Transverse colon (tissue), 4 donors: ENCODE measurements around the gene PELI3. TPM values are rescaled to one million over a fixed set of nuclear protein-coding genes. Genes with fewer than 3 reads are reported as not detected.

Source experiments
- DNase-seq: peaks from one replicate; pipeline ENCODE4 v3.0.0-alpha.2; 2019
- H3K27ac ChIP-seq, 4 donors: fragments of 200-600 bp; sonication (generic); 2 replicates each; pipeline ENCODE4 v1.5.1; 2016 to 2018; ENCODE audit warnings: inconsistent platforms in 4 of 4
- H3K27me3 ChIP-seq: fragments of 200-600 bp; sonication (generic); 2 replicates; pipeline ENCODE4 v1.5.1; 2017; ENCODE audit warnings: inconsistent platforms
- H3K36me3 ChIP-seq, 4 donors: fragments of 200-600 bp; sonication (generic); 2 replicates each; pipeline ENCODE4 v1.5.1; 2017 to 2019; ENCODE audit warnings: inconsistent platforms in 4 of 4
- H3K4me1 ChIP-seq, 4 donors: fragments of 200-600 bp; sonication (generic); 2 replicates each; pipeline ENCODE4 v1.5.1; 2017 to 2020; ENCODE audit warnings: inconsistent platforms in 4 of 4
- H3K4me3 ChIP-seq, 4 donors: fragments of 200-600 bp; sonication (generic); 1 replicate in 1 of 4; 2 replicates in 3 of 4; pipeline versions ENCODE4 v1.5.1 to v1.6.1; 2017 to 2019; ENCODE audit warnings: inconsistent platforms in 4 of 4
- H3K9me3 ChIP-seq, 2 donors: fragments of 200-600 bp; sonication (generic); 2 replicates each; pipeline ENCODE4 v1.5.1; 2017 to 2019; ENCODE audit warnings: inconsistent platforms in 2 of 2
- EP300 ChIP-seq: sonication (generic); formaldehyde crosslinking; IDR thresholded peaks from one replicate; pipeline ENCODE4 v1.6.1; 2017; ENCODE audit warnings: antibody characterized with exemption, low read depth
- POLR2A ChIP-seq: fragments of 450-650 bp; IDR thresholded peaks from one replicate; pipeline ENCODE4 v1.6.1; 2016; ENCODE audit warnings: antibody characterized with exemption, mild to moderate bottlenecking, moderate library complexity
- POLR2AphosphoS5 ChIP-seq, 3 donors: sonication (generic); formaldehyde crosslinking; IDR thresholded peaks; one replicate each; pipeline ENCODE4 v1.6.1; 2016; ENCODE audit warnings: antibody characterized with exemption in 3 of 3
- WGBS, 2 donors: methylation state at CpG; one replicate each; pipeline ENCODE4 v1.1.5; 2018; ENCODE audit warnings: low coverage in 1 of 2; 5-methylcytosine and 5-hydroxymethylcytosine counted together
- in situ Hi-C, 4 donors: fragments of 200-750 bp; cut with MboI; loops; one replicate each; pipeline versions ENCODE4 v1.15.0 to v1.15.1; 2017; ENCODE audit warnings: low sequenced_read_pairs in 3 of 4, low pct_ligation_motif_present in 1 of 4, low pct_unique_long_range_greater_than_20kb in 1 of 4
- intact Hi-C: fragments of 100-400 bp; cut with DNase I; formaldehyde crosslinking; loops from one replicate; pipeline ENCODE4 v1.15.1; 2023; ENCODE audit warnings: low total_unique reads
- total RNA-seq, 4 donors: library from RNA; depleted of rRNA; stranded (reverse); fragments of >200 nt; gene quantifications; one replicate each; pipeline ENCODE4 v1.1.0, GENCODE V29; 2016
- TF ChIP-seq, protein P1 (sequence below), 5 experiments: fragments of 200-600 bp in 3 of 5; fragments of 450-650 bp in 2 of 5; sonication (generic) in 3 of 5; IDR thresholded peaks; 1 replicate in 2 of 5; 2 replicates in 3 of 5; pipeline ENCODE4 v1.5.1; 2016 to 2017; ENCODE audit warnings: antibody characterized with exemption in 5 of 5, inconsistent platforms in 3 of 5, mild to moderate bottlenecking in 2 of 5, moderate library complexity in 1 of 5

PELI3 gene
- total RNA-seq, 4 donors from 2014 or later, result 1.2 to 14.2 (median 7.8) TPM

DNA sequence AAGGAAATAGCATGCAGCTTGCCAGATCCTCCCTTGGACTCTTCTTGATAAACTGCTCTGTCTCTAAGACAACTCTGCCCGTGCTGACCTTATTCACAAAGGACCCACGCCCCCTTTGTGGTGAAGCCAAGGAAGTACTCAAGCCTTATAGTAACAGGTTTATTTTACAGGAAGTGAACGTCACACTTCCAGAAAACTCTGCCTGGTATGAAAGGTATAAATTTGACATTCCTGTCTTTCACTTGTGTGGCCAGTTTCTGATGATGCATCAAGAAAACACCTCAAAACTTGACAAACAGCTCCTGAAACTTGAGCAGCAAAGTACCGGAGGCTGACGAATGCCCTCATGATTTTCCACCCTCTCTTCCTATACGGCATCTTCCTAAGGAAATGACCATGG is 12.5 kb upstream of the PELI3 start:
- 36 to 43% methylated on average over 3 to 6 of the region's 6 CpGs for WGBS, 2 donors
- no peak overlapping the region for H3K27ac ChIP-seq
- DNase-seq, result no peak

DNA sequence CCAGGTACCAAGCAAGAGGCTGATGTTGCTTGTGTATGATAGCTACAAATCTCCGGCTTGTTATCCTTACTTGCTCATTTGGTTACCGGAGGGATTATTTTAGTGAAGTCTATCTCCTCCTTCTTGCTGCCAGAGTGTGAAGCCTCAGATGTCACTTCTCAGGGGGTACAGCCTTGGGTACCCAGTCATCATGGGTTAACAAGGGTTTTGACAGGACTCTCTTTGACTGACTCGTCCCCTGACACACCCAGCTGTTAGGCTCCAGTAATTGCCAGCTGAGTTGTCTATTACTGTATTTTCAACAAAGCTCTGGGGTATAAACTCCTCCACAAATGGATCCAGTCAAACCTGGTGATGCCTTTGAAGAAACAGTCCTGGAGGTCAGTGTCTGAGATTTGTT is 11.9 kb upstream of the PELI3 start:
- Histone ChIP-seq H3K4me3 (no peak overlapping the region), H3K27me3 (no peaks in the 10 kb centered on the region), H3K4me1 (no peaks in the 10 kb centered on the region), H3K27ac (no peak overlapping the region), H3K9me3 (no peaks in the 10 kb centered on the region), H3K36me3 (no peaks in the 10 kb centered on the region)
- DNase-seq, result no peak
- in situ Hi-C loops (no loop called here), intact Hi-C loops (no loop called here)
- WGBS, 2 donors, result 26 to 54% methylated on average over 2 to 3 of the region's 3 CpGs
- TF ChIP-seq, protein P1, sequence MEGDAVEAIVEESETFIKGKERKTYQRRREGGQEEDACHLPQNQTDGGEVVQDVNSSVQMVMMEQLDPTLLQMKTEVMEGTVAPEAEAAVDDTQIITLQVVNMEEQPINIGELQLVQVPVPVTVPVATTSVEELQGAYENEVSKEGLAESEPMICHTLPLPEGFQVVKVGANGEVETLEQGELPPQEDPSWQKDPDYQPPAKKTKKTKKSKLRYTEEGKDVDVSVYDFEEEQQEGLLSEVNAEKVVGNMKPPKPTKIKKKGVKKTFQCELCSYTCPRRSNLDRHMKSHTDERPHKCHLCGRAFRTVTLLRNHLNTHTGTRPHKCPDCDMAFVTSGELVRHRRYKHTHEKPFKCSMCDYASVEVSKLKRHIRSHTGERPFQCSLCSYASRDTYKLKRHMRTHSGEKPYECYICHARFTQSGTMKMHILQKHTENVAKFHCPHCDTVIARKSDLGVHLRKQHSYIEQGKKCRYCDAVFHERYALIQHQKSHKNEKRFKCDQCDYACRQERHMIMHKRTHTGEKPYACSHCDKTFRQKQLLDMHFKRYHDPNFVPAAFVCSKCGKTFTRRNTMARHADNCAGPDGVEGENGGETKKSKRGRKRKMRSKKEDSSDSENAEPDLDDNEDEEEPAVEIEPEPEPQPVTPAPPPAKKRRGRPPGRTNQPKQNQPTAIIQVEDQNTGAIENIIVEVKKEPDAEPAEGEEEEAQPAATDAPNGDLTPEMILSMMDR (IDR thresholded peaks at IDR 0.05), result no peak
- TF ChIP-seq EP300 (no peak), POLR2AphosphoS5 (IDR thresholded peaks at IDR 0.05) (no peak), POLR2A (no peak)

More for the DNA sequence above, 12.5 kb upstream of the PELI3 start:
- TF ChIP-seq, protein P1 (IDR thresholded peaks at IDR 0.05), result no peak
- TF ChIP-seq POLR2AphosphoS5 (IDR thresholded peaks at IDR 0.05) (no peak), POLR2A (no peak), EP300 (no peak)
- Histone ChIP-seq H3K36me3 (no peaks in the 10 kb centered on the region), H3K4me3 (no peak overlapping the region), H3K27me3 (no peaks in the 10 kb centered on the region), H3K4me1 (no peaks in the 10 kb centered on the region), H3K9me3 (no peaks in the 10 kb centered on the region)
- intact Hi-C loops, result no loop called here
- in situ Hi-C loops, result no loop called here

DNA sequence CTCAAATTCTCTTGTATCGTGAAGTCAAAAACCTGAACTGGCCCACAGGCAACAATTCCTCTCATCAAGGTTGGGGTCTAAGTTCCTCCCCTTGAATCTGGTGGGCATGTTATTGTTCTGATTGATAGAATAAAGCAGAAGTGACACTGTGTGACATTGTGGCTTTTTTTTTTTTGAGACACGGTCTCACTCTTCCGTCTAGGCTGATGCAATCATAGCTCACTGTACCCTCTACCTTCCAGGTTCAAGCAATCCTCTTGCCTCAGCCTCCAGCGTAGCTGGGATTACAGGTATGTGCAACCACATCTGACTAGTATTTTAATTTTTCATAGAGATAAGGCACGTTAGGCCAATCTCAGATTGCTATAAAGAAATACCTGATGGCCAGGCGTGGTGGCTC is 8.9 kb upstream of the PELI3 start:
- Histone ChIP-seq H3K9me3 (no peaks in the 10 kb centered on the region), H3K4me3 (no peak overlapping the region), H3K4me1 (no peaks in the 10 kb centered on the region), H3K36me3 (no peaks in the 10 kb centered on the region), H3K27ac (no peak overlapping the region), H3K27me3 (no peaks in the 10 kb centered on the region)
- TF ChIP-seq POLR2A, result no peak
- no peak for TF ChIP-seq POLR2AphosphoS5 (IDR thresholded peaks at IDR 0.05)
- no peak for TF ChIP-seq EP300
- TF ChIP-seq, protein P1 (IDR thresholded peaks at IDR 0.05), result no peak
- intact Hi-C loops, result no loop called here
- in situ Hi-C loops, result no loop called here
- no peak for DNase-seq
- 80 to 82% methylated on average over 4 to 6 of the region's 6 CpGs for WGBS, 2 donors

GRCh38 chr11:66459138-66459778 is 7.4 kb upstream of the PELI3 start:
- Histone ChIP-seq H3K36me3 (no peaks in the 10 kb centered on the region), H3K4me3 (no peak overlapping the region), H3K4me1 (no peaks in the 10 kb centered on the region), H3K27ac (no peak overlapping the region), H3K27me3 (no peaks in the 10 kb centered on the region), H3K9me3 (no peaks in the 10 kb centered on the region)
- in situ Hi-C loops (no loop called here), intact Hi-C loops (no loop called here)
- DNase-seq, result no peak
- TF ChIP-seq EP300 (no peak), POLR2A (no peak)
- WGBS, 2 donors, result 51 to 100% methylated on average over 1 to 5 of the region's 5 CpGs

DNA sequence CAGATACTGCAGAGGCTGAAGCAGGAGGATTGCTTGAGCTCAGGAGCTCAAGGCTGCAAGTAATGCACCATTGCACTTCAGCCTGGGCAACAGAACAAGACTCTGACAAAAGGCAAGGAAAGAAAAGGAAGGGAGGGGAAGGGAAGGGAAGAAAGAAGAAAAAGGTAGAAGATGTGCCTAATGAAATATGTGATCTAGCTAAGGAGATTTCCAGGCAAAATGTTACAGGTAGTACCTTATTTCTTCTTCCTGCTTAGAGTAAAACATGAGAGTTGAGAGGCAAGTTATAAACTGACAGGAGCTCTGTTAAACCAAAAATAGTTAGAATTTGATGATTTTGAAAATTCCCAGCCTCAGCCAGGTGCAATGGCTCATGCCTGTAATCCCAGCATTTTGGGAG is 4.7 kb upstream of the PELI3 start:
- in situ Hi-C loops, result no loop called here
- TF ChIP-seq, protein P1 (IDR thresholded peaks at IDR 0.05), result no peak
- TF ChIP-seq POLR2A (no peak), POLR2AphosphoS5 (IDR thresholded peaks at IDR 0.05) (no peak), EP300 (no peak)
- no peaks in the 10 kb centered on the region for H3K9me3 ChIP-seq

More for the DNA sequence above, 4.7 kb upstream of the PELI3 start:
- Histone ChIP-seq H3K4me1 (peaks cover 0 to 8% (median 3%) of the 10 kb centered on the region in 4 donors), H3K36me3 (no peaks in the 10 kb centered on the region), H3K27ac (no peak overlapping the region), H3K27me3 (no peaks in the 10 kb centered on the region), H3K4me3 (no peak overlapping the region)
- DNase-seq, result no peak
- intact Hi-C loops, result no loop called here
